Osteoblast (primary cell): ENCODE data around the gene UST. TPM values are rescaled to one million over a fixed set of nuclear protein-coding genes. Genes with fewer than 3 reads are reported as not detected.

Source experiments
- DNase-seq: peaks from one replicate; pipeline ENCODE4 v3.0.0; 2011; ENCODE audit warnings: low spot score, mixed read lengths; ENCODE audit not compliant: insufficient read length; ENCODE audit errors: missing footprints
- H2AFZ ChIP-seq: 2 replicates; pipeline ENCODE4 v1.6.0; 2011; ENCODE audit warnings: mild to moderate bottlenecking, low read length
- H3K27ac ChIP-seq: 2 replicates; pipeline ENCODE4 v1.5.1; 2011; ENCODE audit warnings: mild to moderate bottlenecking, low read depth, low read length, moderate library complexity
- H3K27me3 ChIP-seq: 2 replicates; pipeline ENCODE4 v1.6.0; 2012; ENCODE audit warnings: mild to moderate bottlenecking, control low read depth, inconsistent platforms, low read length, moderate library complexity; ENCODE audit not compliant: insufficient read depth
- H3K36me3 ChIP-seq: 2 replicates; pipeline ENCODE4 v1.5.1; 2011; ENCODE audit warnings: mild to moderate bottlenecking, low read length, control low read depth, moderate library complexity; ENCODE audit not compliant: insufficient read depth
- H3K4me1 ChIP-seq: 2 replicates; pipeline ENCODE4 v1.5.1; 2011; ENCODE audit warnings: mild to moderate bottlenecking, low read length, control low read depth, moderate library complexity; ENCODE audit not compliant: insufficient read depth
- H3K4me2 ChIP-seq: 2 replicates; pipeline ENCODE4 v1.6.0; 2011; ENCODE audit warnings: mild to moderate bottlenecking, low read length; ENCODE audit not compliant: insufficient read depth
- H3K4me3 ChIP-seq: fragments of 200-600 bp; sonication (generic); 3 replicates; pipeline ENCODE4 v1.5.1; 2012; ENCODE audit warnings: mild to moderate bottlenecking, low read length, inconsistent platforms; ENCODE audit not compliant: insufficient read depth
- H3K79me2 ChIP-seq: 2 replicates; pipeline ENCODE4 v1.6.0; 2012; ENCODE audit warnings: mild to moderate bottlenecking, low read length, control low read depth, inconsistent platforms; ENCODE audit not compliant: insufficient read depth
- H3K9me3 ChIP-seq: 2 replicates; pipeline ENCODE4 v1.5.1; 2011; ENCODE audit warnings: low read depth, low read length, control low read depth
- H4K20me1 ChIP-seq: 2 replicates; pipeline ENCODE4 v1.6.0; 2012; ENCODE audit warnings: mild to moderate bottlenecking, low read length, control low read depth; ENCODE audit not compliant: insufficient read depth
- total RNA-seq: library from RNA; depleted of rRNA; stranded (reverse); fragments of >200 nt; gene quantifications from 2 replicates; pipeline ENCODE4 v1.2.3, GENCODE V29; 2012
- TF ChIP-seq, protein P1 (sequence below): IDR thresholded peaks from 2 replicates; pipeline ENCODE4 v1.5.1; 2011; ENCODE audit warnings: mild to moderate bottlenecking, low read depth, low read length, moderate library complexity; ENCODE audit errors: extremely low read depth

UST gene
- total RNA-seq, 1 donor, result 18.1 TPM

DNA sequence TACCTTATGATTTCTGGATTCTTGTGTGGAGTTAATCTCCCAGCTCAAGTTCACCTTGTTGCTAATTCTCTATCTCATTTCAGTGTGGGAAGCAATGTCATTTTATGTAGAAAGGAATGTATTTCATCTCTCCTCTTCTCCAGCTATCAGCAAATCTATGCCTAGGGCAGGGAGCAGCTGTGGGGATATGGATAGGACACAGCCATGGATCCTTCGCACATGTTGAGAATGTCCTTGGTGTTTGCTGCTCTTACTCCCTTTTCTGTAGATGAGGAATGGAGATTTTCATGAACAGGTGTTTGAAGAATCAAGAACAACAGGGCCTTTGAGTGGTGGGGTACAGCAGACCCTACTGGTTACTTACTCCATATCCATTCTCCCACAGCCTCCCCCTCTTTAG, 182.0 kb downstream of the UST start:
- Histone ChIP-seq H3K9me3 (no peaks in the 10 kb centered on the region), H3K4me3 (no peak overlapping the region), H3K79me2 (no peaks in the 10 kb centered on the region), H3K4me2 (no peak overlapping the region), H2AFZ (no peak overlapping the region), H3K27me3 (no peaks in the 10 kb centered on the region), H3K36me3 (no peaks in the 10 kb centered on the region), H3K4me1 (no peaks in the 10 kb centered on the region), H4K20me1 (no peaks in the 10 kb centered on the region), H3K27ac (no peak overlapping the region)
- no peak for DNase-seq
- TF ChIP-seq, protein P1, sequence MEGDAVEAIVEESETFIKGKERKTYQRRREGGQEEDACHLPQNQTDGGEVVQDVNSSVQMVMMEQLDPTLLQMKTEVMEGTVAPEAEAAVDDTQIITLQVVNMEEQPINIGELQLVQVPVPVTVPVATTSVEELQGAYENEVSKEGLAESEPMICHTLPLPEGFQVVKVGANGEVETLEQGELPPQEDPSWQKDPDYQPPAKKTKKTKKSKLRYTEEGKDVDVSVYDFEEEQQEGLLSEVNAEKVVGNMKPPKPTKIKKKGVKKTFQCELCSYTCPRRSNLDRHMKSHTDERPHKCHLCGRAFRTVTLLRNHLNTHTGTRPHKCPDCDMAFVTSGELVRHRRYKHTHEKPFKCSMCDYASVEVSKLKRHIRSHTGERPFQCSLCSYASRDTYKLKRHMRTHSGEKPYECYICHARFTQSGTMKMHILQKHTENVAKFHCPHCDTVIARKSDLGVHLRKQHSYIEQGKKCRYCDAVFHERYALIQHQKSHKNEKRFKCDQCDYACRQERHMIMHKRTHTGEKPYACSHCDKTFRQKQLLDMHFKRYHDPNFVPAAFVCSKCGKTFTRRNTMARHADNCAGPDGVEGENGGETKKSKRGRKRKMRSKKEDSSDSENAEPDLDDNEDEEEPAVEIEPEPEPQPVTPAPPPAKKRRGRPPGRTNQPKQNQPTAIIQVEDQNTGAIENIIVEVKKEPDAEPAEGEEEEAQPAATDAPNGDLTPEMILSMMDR, result no peak

DNA sequence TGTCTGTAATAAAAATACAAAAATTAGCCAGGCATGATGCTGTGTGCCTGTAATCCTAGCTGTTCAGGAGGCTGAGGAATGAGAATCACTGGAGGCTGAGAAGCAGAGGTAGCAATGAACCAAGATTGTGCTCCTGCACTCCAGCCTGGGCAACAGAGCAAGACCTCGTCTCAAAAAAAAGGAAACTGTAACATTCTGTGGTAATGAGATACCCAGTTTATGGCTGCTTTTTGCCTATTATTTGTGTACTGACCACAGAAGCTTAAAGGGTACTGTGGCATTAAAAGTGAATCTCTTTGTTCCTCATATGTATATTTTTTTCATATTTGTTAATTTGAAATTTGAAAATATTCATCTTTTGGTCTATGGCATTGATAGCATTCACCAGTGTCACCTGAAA, 185.4 kb downstream of the UST start:
- Histone ChIP-seq H3K79me2 (no peaks in the 10 kb centered on the region), H3K4me1 (peaks cover 24% of the 10 kb centered on the region), H2AFZ (no peak overlapping the region), H3K4me3 (no peak overlapping the region), H3K27ac (no peak overlapping the region), H3K27me3 (no peaks in the 10 kb centered on the region), H3K9me3 (no peaks in the 10 kb centered on the region), H3K4me2 (no peak overlapping the region), H4K20me1 (peaks cover 7% of the 10 kb centered on the region), H3K36me3 (no peaks in the 10 kb centered on the region)
- no peak for DNase-seq
- TF ChIP-seq, protein P1, result no peak

DNA sequence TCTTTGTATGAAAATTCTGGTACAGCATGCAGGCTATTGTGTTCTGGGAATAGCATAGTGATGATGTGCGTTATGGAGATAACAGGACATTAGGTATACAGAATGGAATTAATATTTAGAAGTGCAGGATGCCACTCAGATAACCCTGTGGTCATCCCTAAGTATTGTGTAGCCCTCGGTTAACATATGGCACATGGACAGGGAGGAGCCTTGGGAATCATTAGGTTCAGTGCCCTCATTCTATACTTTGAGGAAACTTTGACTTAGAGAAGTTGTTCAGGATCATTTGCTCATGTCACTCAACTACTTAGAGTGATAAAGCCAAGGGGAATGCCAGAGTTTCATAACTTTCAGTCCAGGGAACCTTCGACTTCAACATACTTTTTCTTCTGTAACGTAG, 185.9 kb downstream of the UST start:
- Histone ChIP-seq H3K9me3 (no peaks in the 10 kb centered on the region), H2AFZ (no peak overlapping the region), H3K36me3 (no peaks in the 10 kb centered on the region), H4K20me1 (peaks cover 7% of the 10 kb centered on the region), H3K4me1 (peaks cover 24% of the 10 kb centered on the region), H3K27me3 (no peaks in the 10 kb centered on the region), H3K4me3 (no peak overlapping the region), H3K27ac (no peak overlapping the region), H3K4me2 (no peak overlapping the region), H3K79me2 (no peaks in the 10 kb centered on the region)
- TF ChIP-seq, protein P1, result no peak
- DNase-seq, result no peak

DNA sequence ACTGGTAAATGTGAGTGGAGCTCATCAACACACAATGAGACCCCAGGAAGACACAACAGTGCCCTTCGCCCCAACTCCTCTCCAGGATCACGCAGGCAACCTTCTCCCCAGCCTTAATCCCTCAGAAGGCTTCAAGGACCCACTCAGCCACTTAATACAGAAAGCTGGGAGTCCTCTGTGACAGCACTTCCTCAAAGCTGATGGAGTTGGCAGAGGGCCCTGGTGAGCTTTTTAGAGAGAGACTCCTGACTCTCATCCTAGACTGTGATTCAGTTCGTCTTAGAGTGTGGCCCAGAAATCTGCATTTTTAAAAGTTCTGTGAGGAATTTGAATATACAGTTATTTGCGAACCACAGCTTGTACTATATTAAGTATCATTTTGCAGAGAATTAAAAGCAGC, 187.7 kb downstream of the UST start:
- H3K27ac ChIP-seq, result peak overlapping the region; percentile 42
- peak; percentile 69 for DNase-seq
- peak overlapping the region; percentile 78 for H3K4me2 ChIP-seq
- TF ChIP-seq, protein P1, result no peak
- no peaks in the 10 kb centered on the region for H3K79me2 ChIP-seq
- no peaks in the 10 kb centered on the region for H3K36me3 ChIP-seq
- H3K4me1 ChIP-seq, result peaks cover 24% of the 10 kb centered on the region
- no peaks in the 10 kb centered on the region for H3K27me3 ChIP-seq
- peaks cover 7% of the 10 kb centered on the region for H4K20me1 ChIP-seq
- H3K4me3 ChIP-seq, result no peak overlapping the region
- no peak overlapping the region for H2AFZ ChIP-seq
- no peaks in the 10 kb centered on the region for H3K9me3 ChIP-seq
